DND-41 (cell line): Measurements from ENCODE around the gene CD3E.

ENCODE experiments used
- CTCF ChIP-seq: IDR thresholded peaks from 2 replicates; pipeline ENCODE4 v1.5.1; 2012; ENCODE audit warnings: borderline replicate concordance, low read length, moderate library complexity, mild to moderate bottlenecking; ENCODE audit not compliant: poor library complexity, severe bottlenecking; ENCODE audit errors: extremely low read depth
- EZH2 ChIP-seq: IDR thresholded peaks from 3 replicates; pipeline ENCODE4 v1.6.1; 2012; ENCODE audit warnings: borderline replicate concordance, low read depth, mild to moderate bottlenecking, moderate library complexity, low read length, inconsistent platforms; ENCODE audit not compliant: severe bottlenecking

- no peak for TF ChIP-seq EZH2
- no peak for TF ChIP-seq CTCF
Measured at GRCh38 chr11:118294053-118294452, 10.5 kb upstream of the CD3E start.
